ENCODE data around the gene AMHR2. TPM values are rescaled to one million over a fixed set of nuclear protein-coding genes. Genes with fewer than 3 reads are reported as not detected.

Gene AMHR2
- polyA plus RNA-seq, 3 donors: 0.24 to 0.48 (median 0.27) TPM

GRCh38 chr12:53480491-53481442 lies 57.1 kb downstream of the AMHR2 start:
- DNase-seq: no peak

Other genes starting within 250 kb of the AMHR2 start
- gene ZNF740, start 243.1 kb upstream of the AMHR2 start, polyA plus RNA-seq (ENCODE audit: insufficient read length in 3 of 3): 10 to 100 TPM; 67.8 to 81.5 (median 76.2) TPM
- gene CSAD, start 242.9 kb upstream of the AMHR2 start, polyA plus RNA-seq (ENCODE audit: insufficient read length in 3 of 3): 100 to 1,000 TPM in 2 of 3 donors, 10 to 100 TPM in 1; 36.9 to 113 (median 106) TPM
- 1 to 10 TPM; 1.7 to 1.9 (median 1.7) TPM for gene ITGB7, start 216.6 kb upstream of the AMHR2 start, polyA plus RNA-seq (ENCODE audit: insufficient read length in 3 of 3)
- gene RARG, start 191.6 kb upstream of the AMHR2 start, polyA plus RNA-seq (ENCODE audit: insufficient read length in 3 of 3): 10 to 100 TPM; 32.0 to 38.1 (median 35.7) TPM
- gene ESPL1, start 155.6 kb upstream of the AMHR2 start, polyA plus RNA-seq (ENCODE audit: insufficient read length in 3 of 3): 10 to 100 TPM; 11.6 to 16.0 (median 14.3) TPM
- 100 to 1,000 TPM; 564 to 760 (median 671) TPM for gene PFDN5, start 128.3 kb upstream of the AMHR2 start, polyA plus RNA-seq (ENCODE audit: insufficient read length in 3 of 3)
- gene MYG1, start 124.2 kb upstream of the AMHR2 start, polyA plus RNA-seq (ENCODE audit: insufficient read length in 3 of 3): 10 to 100 TPM; 59.5 to 62.9 (median 62.2) TPM
- gene AAAS, start 102.2 kb upstream of the AMHR2 start, polyA plus RNA-seq (ENCODE audit: insufficient read length in 3 of 3): 10 to 100 TPM; 85.1 to 93.6 (median 86.9) TPM
- under 1 TPM in 2 of 3 donors, not detected in 1; 0.10 to 0.43 TPM for gene SP7, start 87.5 kb upstream of the AMHR2 start, polyA plus RNA-seq (ENCODE audit: insufficient read length in 3 of 3)
- gene SP1, start 43.7 kb upstream of the AMHR2 start, polyA plus RNA-seq (ENCODE audit: insufficient read length in 3 of 3): 10 to 100 TPM; 69.3 to 90.7 (median 86.1) TPM
- 100 to 1,000 TPM; 172 to 193 (median 185) TPM for gene PRR13, start 17.9 kb downstream of the AMHR2 start, polyA plus RNA-seq (ENCODE audit: insufficient read length in 3 of 3)
- 1,000 to 10,000 TPM; 1,070 to 1,171 (median 1,081) TPM for gene PCBP2, start 28.2 kb downstream of the AMHR2 start, polyA plus RNA-seq (ENCODE audit: insufficient read length in 3 of 3)
- 10 to 100 TPM; 22.9 to 40.1 (median 36.9) TPM for gene MAP3K12, start 75.6 kb downstream of the AMHR2 start, polyA plus RNA-seq (ENCODE audit: insufficient read length in 3 of 3)
- gene TARBP2, start 77.4 kb downstream of the AMHR2 start, polyA plus RNA-seq (ENCODE audit: insufficient read length in 3 of 3): 10 to 100 TPM; 54.5 to 62.3 (median 58.0) TPM
- gene NPFF, start 83.6 kb downstream of the AMHR2 start, polyA plus RNA-seq (ENCODE audit: insufficient read length in 3 of 3): 1 to 10 TPM in 1 of 3 donors, under 1 TPM in 2; 0.70 to 1.1 (median 0.93) TPM
- 10 to 100 TPM; 37.9 to 49.9 (median 47.4) TPM for gene ATF7, start 202.5 kb downstream of the AMHR2 start, polyA plus RNA-seq (ENCODE audit: insufficient read length in 3 of 3)